H9 (cell line): ENCODE results near the gene COX5B. TPM values are rescaled to one million over a fixed set of nuclear protein-coding genes. Genes with fewer than 3 reads are reported as not detected.
"Not testable (repeated sequence)": the region's sequence is repeated elsewhere in the genome, so short reads cannot be mapped to it uniquely, and the experiment has no call there.

Source experiments
- DNase-seq: peaks from one replicate; pipeline ENCODE4 v3.0.0-alpha.2; 2017
- H2AFZ ChIP-seq: one replicate; pipeline ENCODE4 v1.6.1; 2013; ENCODE audit warnings: mild to moderate bottlenecking, low read length, control low read depth, moderate library complexity
- H2AK5ac ChIP-seq: 2 replicates; pipeline ENCODE4 v1.6.1; 2013; ENCODE audit warnings: low read length, control low read depth, mixed read lengths; ENCODE audit not compliant: insufficient read length
- H2BK120ac ChIP-seq: one replicate; pipeline ENCODE4 v1.6.1; 2013; ENCODE audit warnings: low read depth, mild to moderate bottlenecking, low read length, control low read depth, inconsistent platforms; ENCODE audit not compliant: poor library complexity, severe bottlenecking
- H2BK12ac ChIP-seq: 2 replicates; pipeline ENCODE4 v1.6.1; 2013; ENCODE audit warnings: low read length, control low read depth, mixed read lengths, low read depth; ENCODE audit not compliant: insufficient read length
- H2BK15ac ChIP-seq: 2 replicates; pipeline ENCODE4 v1.6.1; 2013; ENCODE audit warnings: low read depth, low read length, control low read depth
- H2BK20ac ChIP-seq: one replicate; pipeline ENCODE4 v1.6.1; 2013; ENCODE audit warnings: low read depth, mild to moderate bottlenecking, low read length, control low read depth, inconsistent platforms; ENCODE audit not compliant: poor library complexity, severe bottlenecking
- H2BK5ac ChIP-seq: 2 replicates; pipeline ENCODE4 v1.6.1; 2013; ENCODE audit warnings: low read length, control low read depth, mixed read lengths; ENCODE audit not compliant: insufficient read length
- H3K14ac ChIP-seq: 2 replicates; pipeline ENCODE4 v1.6.1; 2013; ENCODE audit warnings: low read length, control low read depth; ENCODE audit not compliant: insufficient read depth
- H3K18ac ChIP-seq: 2 replicates; pipeline ENCODE4 v1.6.1; 2013; ENCODE audit warnings: low read depth, mild to moderate bottlenecking, mixed read lengths, low read length, control low read depth; ENCODE audit not compliant: insufficient read length
- H3K23ac ChIP-seq: 2 replicates; pipeline ENCODE4 v1.6.1; 2013; ENCODE audit warnings: low read length, control low read depth, mixed read lengths, low read depth; ENCODE audit not compliant: insufficient read length
- H3K23me2 ChIP-seq: 2 replicates; pipeline ENCODE4 v1.6.1; 2013; ENCODE audit warnings: low read depth, mild to moderate bottlenecking, mixed read lengths, low read length, control low read depth; ENCODE audit not compliant: insufficient read length, poor library complexity, severe bottlenecking
- H3K27ac ChIP-seq: 2 replicates; pipeline ENCODE4 v1.5.1; 2013; ENCODE audit warnings: low read length, control low read depth, mixed read lengths, low read depth; ENCODE audit not compliant: insufficient read length
- H3K27me3 ChIP-seq: 2 replicates; pipeline ENCODE4 v1.6.1; 2013; ENCODE audit warnings: low read length, control low read depth, inconsistent platforms; ENCODE audit not compliant: insufficient read depth
- H3K4ac ChIP-seq: 2 replicates; pipeline ENCODE4 v1.6.1; 2013; ENCODE audit warnings: low read depth, mild to moderate bottlenecking, control low read depth, inconsistent platforms, low read length, moderate library complexity
- H3K4me1 ChIP-seq: 2 replicates; pipeline ENCODE4 v1.6.1; 2013; ENCODE audit warnings: low read length, control low read depth, inconsistent platforms; ENCODE audit not compliant: insufficient read depth
- H3K4me2 ChIP-seq: 2 replicates; pipeline ENCODE4 v1.6.1; 2013; ENCODE audit warnings: low read length, control low read depth, mixed read lengths; ENCODE audit not compliant: insufficient read length, insufficient read depth
- H3K56ac ChIP-seq: 2 replicates; pipeline ENCODE4 v1.6.1; 2013; ENCODE audit warnings: low read depth, mild to moderate bottlenecking, mixed read lengths, low read length, control low read depth; ENCODE audit not compliant: insufficient read length
- H3K79me1 ChIP-seq: 2 replicates; pipeline ENCODE4 v1.6.1; 2013; ENCODE audit warnings: low read depth, mild to moderate bottlenecking, moderate library complexity, low read length, control low read depth, inconsistent platforms; ENCODE audit not compliant: insufficient read depth, poor library complexity, severe bottlenecking
- H3K79me2 ChIP-seq: 2 replicates; pipeline ENCODE4 v1.6.1; 2013; ENCODE audit warnings: low read length, control low read depth, inconsistent platforms; ENCODE audit not compliant: insufficient read depth
- H3K9ac ChIP-seq: 2 replicates; pipeline ENCODE4 v1.6.1; 2013; ENCODE audit warnings: low read length, control low read depth, mixed read lengths; ENCODE audit not compliant: insufficient read length; ENCODE audit errors: extremely low read depth
- H3K9me3 ChIP-seq: one replicate; pipeline ENCODE4 v1.6.1; 2013; ENCODE audit warnings: low read depth, low read length, inconsistent platforms; ENCODE audit not compliant: control insufficient read depth
- H3T11ph ChIP-seq: one replicate; pipeline ENCODE4 v1.6.1; 2013; ENCODE audit warnings: mild to moderate bottlenecking, low read length, control low read depth, inconsistent platforms
- H4K20me1 ChIP-seq: one replicate; pipeline ENCODE4 v1.6.1; 2013; ENCODE audit not compliant: control insufficient read depth, insufficient read length, insufficient read depth
- H4K5ac ChIP-seq: 2 replicates; pipeline ENCODE4 v1.6.1; 2013; ENCODE audit warnings: low read depth, mild to moderate bottlenecking, mixed read lengths, low read length, control low read depth; ENCODE audit not compliant: insufficient read length
- H4K8ac ChIP-seq: replicated peaks from 2 replicates; pipeline ENCODE4 v1.6.1; 2013; ENCODE audit warnings: low read length, control low read depth, mixed read lengths, low read depth; ENCODE audit not compliant: insufficient read length
- H4K91ac ChIP-seq: 2 replicates; pipeline ENCODE4 v1.6.1; 2013; ENCODE audit warnings: low read depth, mild to moderate bottlenecking, moderate library complexity, mixed read lengths, low read length, control low read depth; ENCODE audit not compliant: insufficient read length
- H3K27ac Mint-ChIP-seq, 3 experiments: 2 replicates in 2 of 3; 3 replicates in 1 of 3; pipeline ENCODE4 v1.8.0; 2020 to 2021; ENCODE audit warnings: mixed read lengths in 3 of 3, mild to moderate bottlenecking in 1 of 3, moderate library complexity in 1 of 3
- H3K27me3 Mint-ChIP-seq: 2 replicates; pipeline ENCODE4 v1.8.0; 2021; ENCODE audit warnings: low read depth, mild to moderate bottlenecking, moderate library complexity, mixed read lengths
- H3K36me3 Mint-ChIP-seq, 3 experiments: 2 replicates in 2 of 3; 3 replicates in 1 of 3; pipeline ENCODE4 v1.8.0; 2020 to 2021; ENCODE audit warnings: low read depth in 3 of 3, mixed read lengths in 3 of 3; ENCODE audit not compliant: insufficient read depth in 1 of 3
- H3K4me1 Mint-ChIP-seq, 2 experiments: 2 replicates each; pipeline ENCODE4 v1.8.0; 2020; ENCODE audit warnings: mixed read lengths in 2 of 2
- H3K4me3 Mint-ChIP-seq, 2 experiments: 2 replicates in 1 of 2; 3 replicates in 1 of 2; pipeline ENCODE4 v1.8.0; 2020 to 2021; ENCODE audit warnings: mild to moderate bottlenecking in 2 of 2, mixed read lengths in 2 of 2, moderate library complexity in 1 of 2
- H3K9me3 Mint-ChIP-seq, 2 experiments: 2 replicates in 1 of 2; 3 replicates in 1 of 2; pipeline ENCODE4 v1.8.0; 2020; ENCODE audit warnings: mild to moderate bottlenecking in 2 of 2, mixed read lengths in 2 of 2, moderate library complexity in 1 of 2
- WGBS: extraction: QIAGEN DNeasy Blood & Tissue Kit; methylation state at CpG from one replicate; pipeline ENCODE4 v1.1.7; 2013; ENCODE audit warnings: missing lambda C conversion rate, low lambda C conversion rate, mixed read lengths; ENCODE audit not compliant: insufficient read length; ENCODE audit errors: extremely low coverage; 5-methylcytosine and 5-hydroxymethylcytosine counted together
- total RNA-seq: library from RNA; stranded (reverse); gene quantifications from 2 replicates; pipeline ENCODE4 v1.2.1, GENCODE V29; 2021

The COX5B gene
- total RNA-seq, 1 experiment from 2014 or later = 237 TPM

- not testable (repeated sequence) for H3K79me1 ChIP-seq, H2AK5ac ChIP-seq, H3T11ph ChIP-seq, H2BK120ac ChIP-seq, H3K27ac Mint-ChIP-seq, H3K56ac ChIP-seq, H3K23ac ChIP-seq, H3K4me1 ChIP-seq, H3K27me3 Mint-ChIP-seq, H4K20me1 ChIP-seq, H4K8ac ChIP-seq, H3K4me2 ChIP-seq, H2BK20ac ChIP-seq, DNase-seq, H3K9ac ChIP-seq, H4K91ac ChIP-seq, H2BK5ac ChIP-seq, H3K18ac ChIP-seq, H3K9me3 ChIP-seq, H3K27ac ChIP-seq, H3K27me3 ChIP-seq, H4K5ac ChIP-seq, H3K36me3 Mint-ChIP-seq, H3K79me2 ChIP-seq, H2BK15ac ChIP-seq, H2AFZ ChIP-seq, H3K4me3 Mint-ChIP-seq, H3K14ac ChIP-seq, H2BK12ac ChIP-seq, H3K9me3 Mint-ChIP-seq, H3K4ac ChIP-seq, H3K23me2 ChIP-seq
- H3K4me1 Mint-ChIP-seq = peaks cover 7 to 19% of the 10 kb centered on the region in 2 experiments
- no CpG with 5 or more reads among the region's 1 CpG for WGBS
These were observed 25.4 kb upstream of the COX5B start for GRCh38 chr2:97620492-97620891.

GRCh38 chr2:97622976-97623375 lies 22.9 kb upstream of the COX5B start:
- not testable (repeated sequence) for H2BK120ac ChIP-seq, H3K14ac ChIP-seq, H4K8ac ChIP-seq, H4K5ac ChIP-seq, H3K79me1 ChIP-seq, H3K56ac ChIP-seq, H3K4ac ChIP-seq, H3K27me3 Mint-ChIP-seq, H3K4me2 ChIP-seq, H3K27me3 ChIP-seq, DNase-seq, H3K4me1 ChIP-seq, H2AK5ac ChIP-seq, H3K9me3 ChIP-seq, H3K36me3 Mint-ChIP-seq, H2AFZ ChIP-seq, H2BK15ac ChIP-seq, H2BK12ac ChIP-seq, H4K20me1 ChIP-seq, H4K91ac ChIP-seq, H2BK5ac ChIP-seq, H3K79me2 ChIP-seq, H2BK20ac ChIP-seq, H3K23ac ChIP-seq, H3T11ph ChIP-seq, H3K27ac ChIP-seq, H3K9me3 Mint-ChIP-seq, H3K9ac ChIP-seq, H3K18ac ChIP-seq, H3K23me2 ChIP-seq
- H3K4me3 Mint-ChIP-seq = peak overlapping the region in 1 of 2 experiments; percentile 1; a peak in 1 of 5 replicates
- peak overlapping the region in 1 of 3 experiments; percentile 19; a peak in 1 of 7 replicates for H3K27ac Mint-ChIP-seq
- H3K4me1 Mint-ChIP-seq = peaks cover 7 to 19% of the 10 kb centered on the region in 2 experiments
